ENCODE measurements around the gene CENPN. TPM values are rescaled to one million over a fixed set of nuclear protein-coding genes. Genes with fewer than 3 reads are reported as not detected.

The CENPN gene
- total and polyA plus RNA-seq, 2 of the 13 experiments (the other 11 are each of a cell fraction or from before 2014, with no cell fraction given), result 29.7 to 129 TPM

GRCh38 chr16:81006813-81007695 lies at the start of gene CENPN, which contains the start of gene CMC2 (continued):
- TF ChIP-seq RAD51 (IDR thresholded peaks at IDR 0.05; ENCODE audit: borderline replicate concordance), result peak; percentile 97
- TF ChIP-seq DRAP1 (CRISPR knock-in tag; IDR thresholded peaks at IDR 0.05), result peak; percentile 82
- TF ChIP-seq TRIM24 (CRISPR knock-in tag; IDR thresholded peaks at IDR 0.05), result no peak
- TF ChIP-seq ZNF460 (CRISPR knock-in tag; IDR thresholded peaks at IDR 0.05; ENCODE audit: borderline replicate concordance), result no peak
- peak; percentile 83 for TF ChIP-seq STAT6 (CRISPR knock-in tag; IDR thresholded peaks at IDR 0.05; ENCODE audit: borderline replicate concordance)
- no peak for TF ChIP-seq ZNF513 (CRISPR knock-in tag; conservative IDR thresholded peaks at IDR 0.05)
- TF ChIP-seq ZBTB38 (CRISPR knock-in tag; IDR thresholded peaks at IDR 0.05), result no peak; the same call in 1 of the 2 replicates
- peak; percentile 39 for TF ChIP-seq ZNF230 (CRISPR knock-in tag; IDR thresholded peaks at IDR 0.05)
- TF ChIP-seq KDM1A (CRISPR knock-in tag; IDR thresholded peaks at IDR 0.05), result no peak
- TF ChIP-seq ZNF644 (CRISPR knock-in tag; IDR thresholded peaks at IDR 0.05; ENCODE audit: low read depth), result no peak
- TF ChIP-seq REPIN1 (CRISPR knock-in tag; IDR thresholded peaks at IDR 0.05; ENCODE audit: borderline replicate concordance, low read depth), result peak; percentile 90
- no peak for TF ChIP-seq TRIM22 (IDR thresholded peaks at IDR 0.05)
- TF ChIP-seq DBP (CRISPR knock-in tag; IDR thresholded peaks at IDR 0.05; ENCODE audit: not compliant biosample characterization), result no peak
- peak; percentile 72; the same call in 1 of the 2 replicates for TF ChIP-seq ZNF317 (CRISPR knock-in tag; IDR thresholded peaks at IDR 0.05)
- TF ChIP-seq SAP130 (CRISPR knock-in tag; IDR thresholded peaks at IDR 0.05; ENCODE audit: low read depth), result peak; percentile 94
- TF ChIP-seq NBN (conservative IDR thresholded peaks at IDR 0.05), result no peak
- TF ChIP-seq MTF1 (CRISPR knock-in tag; IDR thresholded peaks at IDR 0.05), result no peak
- peak; percentile 67 for TF ChIP-seq MNT (IDR thresholded peaks at IDR 0.05)
- TF ChIP-seq ZNF891 (CRISPR knock-in tag; IDR thresholded peaks at IDR 0.05), result peak; percentile 44; the same call in 1 of the 2 replicates
- TF ChIP-seq TFE3 (CRISPR knock-in tag; IDR thresholded peaks at IDR 0.05), result peak; percentile 71

Data from HepG2 (cell line).